NCI-H345 treated with DMSO at 0.1 percent for 48 hours (cell line): ENCODE measurements around the gene VAV2.
"Not testable (repeated sequence)": the region's sequence is repeated elsewhere in the genome, so short reads cannot be mapped to it uniquely, and the experiment has no call there.

Experiments used
- DNase-seq: peaks from one replicate; lab custom pipeline; 2025; ENCODE audit not compliant: unreplicated experiment; lab: John Stamatoyannopoulos, UW

The VAV2 gene

GRCh38 chr9:133777068-133777791, 214.9 kb downstream of the VAV2 start:
- no peak for DNase-seq

DNA sequence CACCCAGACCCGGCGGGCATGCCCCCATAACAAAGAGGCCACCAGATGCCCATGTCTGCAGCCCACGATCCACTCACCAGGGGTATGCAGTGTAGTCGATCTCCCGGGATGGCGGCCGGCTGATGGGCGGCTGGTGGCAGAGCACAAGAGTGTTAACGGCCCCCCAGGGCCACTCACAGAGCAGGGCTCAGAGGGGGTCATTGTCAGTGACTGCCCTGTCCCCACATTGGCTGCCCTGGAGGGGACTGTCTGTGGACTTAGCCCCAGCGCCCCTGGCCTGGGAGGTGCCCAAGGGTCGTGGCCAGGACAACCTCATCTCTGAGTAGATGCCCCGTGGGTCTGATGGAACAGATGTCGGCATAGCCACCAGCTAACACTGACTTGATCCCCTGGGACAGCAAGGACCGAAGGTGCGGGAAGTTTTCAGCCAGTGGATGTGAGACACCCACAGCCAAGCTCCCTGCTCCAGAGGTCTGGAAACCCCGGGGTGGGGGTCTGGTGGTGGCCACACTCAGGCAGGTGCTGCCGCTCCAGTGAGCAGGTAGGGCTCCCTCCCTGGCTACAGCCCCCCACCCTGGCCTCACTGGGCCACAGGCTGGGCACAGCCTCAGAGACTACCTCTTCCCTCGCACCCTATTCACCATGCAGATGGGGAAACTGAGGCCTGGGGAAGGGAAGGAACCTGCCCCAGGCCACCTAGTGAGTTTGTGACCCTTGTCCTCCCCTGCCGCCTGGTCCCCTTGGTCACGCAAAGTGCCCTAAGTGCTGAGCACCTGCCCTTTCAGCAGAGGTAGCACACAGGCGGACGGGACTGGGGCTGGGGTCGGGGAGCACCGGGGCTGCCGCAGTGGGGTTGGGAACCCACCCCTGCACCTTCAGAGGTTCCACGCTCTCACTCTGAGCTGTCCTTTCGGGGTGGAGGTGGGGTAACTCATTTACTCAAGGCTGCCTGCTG, 215.9 kb downstream of the VAV2 start:
- no peak for DNase-seq

DNA sequence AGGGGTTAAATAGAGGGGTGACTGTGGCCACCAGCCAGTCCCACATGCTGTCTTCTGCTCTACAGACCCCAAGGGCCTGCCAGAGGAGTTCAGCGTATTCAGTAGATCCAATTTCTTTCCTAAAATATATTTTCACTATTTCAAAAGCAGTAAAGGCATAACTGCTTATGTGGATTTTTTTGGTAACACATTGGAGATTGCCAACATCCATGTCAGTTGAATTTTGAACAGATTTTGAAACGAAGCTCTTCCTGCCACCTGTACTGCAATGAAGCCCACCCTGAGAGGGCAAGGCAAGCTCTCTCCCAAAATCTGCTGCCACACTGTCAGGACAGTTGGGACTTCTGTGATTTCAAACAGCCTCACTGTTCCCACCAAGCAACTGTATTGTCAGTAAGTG, 216.8 kb downstream of the VAV2 start:
- DNase-seq = no peak

- DNase-seq = no peak
Observed at GRCh38 chr9:133774799-133775198, 217.3 kb downstream of the VAV2 start.

DNA sequence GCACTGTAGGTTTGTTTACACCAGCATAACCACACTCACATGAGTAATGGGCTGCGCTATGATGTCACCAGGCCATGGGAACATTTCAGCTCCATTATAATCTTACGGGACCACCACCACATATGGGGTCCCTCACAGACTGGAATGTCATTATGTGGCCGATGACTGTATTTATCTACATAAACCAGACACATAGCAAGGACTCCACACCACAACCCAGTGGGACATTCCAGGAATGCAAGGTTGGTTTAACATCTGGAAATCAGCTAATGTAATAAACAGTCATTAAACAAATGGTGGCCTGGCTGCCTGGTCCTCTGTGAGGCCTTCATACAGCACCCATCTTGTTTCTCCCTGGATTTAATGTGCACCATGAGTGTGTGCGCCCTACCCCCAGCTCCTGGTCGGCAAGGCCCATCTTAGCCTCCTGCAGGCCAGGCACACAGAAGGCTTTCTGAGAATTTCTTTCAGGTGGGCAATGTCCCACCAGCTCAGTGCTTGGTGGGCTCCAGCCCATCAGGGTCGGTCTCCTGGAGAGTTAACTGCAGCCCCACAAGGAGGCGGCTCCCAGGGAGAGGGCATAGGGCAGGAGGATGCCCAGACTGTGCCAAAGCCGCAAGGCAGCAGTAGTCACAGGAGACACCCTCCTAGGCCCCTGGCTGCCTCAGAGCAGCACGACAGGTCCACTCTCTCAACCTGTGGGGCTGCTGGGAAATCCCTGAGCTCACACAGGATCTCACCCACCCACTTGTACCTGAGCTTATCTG, 218.1 kb downstream of the VAV2 start:
- DNase-seq = no peak

DNA sequence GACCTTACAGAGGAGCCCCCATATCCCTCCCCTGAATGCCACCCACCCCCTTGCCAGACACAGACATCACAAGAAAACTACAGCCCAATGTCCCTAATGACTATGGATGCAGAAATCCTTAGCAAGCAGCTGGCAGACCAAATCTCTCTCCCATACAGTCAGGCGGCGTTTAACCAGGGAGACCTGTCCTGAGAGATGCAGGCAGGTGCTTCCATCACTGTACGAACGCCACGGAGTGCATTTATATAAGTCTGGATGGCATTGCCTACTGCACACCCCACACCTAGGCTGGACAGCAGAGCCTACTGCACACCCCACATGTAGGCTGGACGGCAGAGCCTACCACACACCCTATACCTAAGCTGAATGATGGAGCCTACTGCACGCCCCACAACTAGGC, 219.5 kb downstream of the VAV2 start:
- DNase-seq = no peak

DNA sequence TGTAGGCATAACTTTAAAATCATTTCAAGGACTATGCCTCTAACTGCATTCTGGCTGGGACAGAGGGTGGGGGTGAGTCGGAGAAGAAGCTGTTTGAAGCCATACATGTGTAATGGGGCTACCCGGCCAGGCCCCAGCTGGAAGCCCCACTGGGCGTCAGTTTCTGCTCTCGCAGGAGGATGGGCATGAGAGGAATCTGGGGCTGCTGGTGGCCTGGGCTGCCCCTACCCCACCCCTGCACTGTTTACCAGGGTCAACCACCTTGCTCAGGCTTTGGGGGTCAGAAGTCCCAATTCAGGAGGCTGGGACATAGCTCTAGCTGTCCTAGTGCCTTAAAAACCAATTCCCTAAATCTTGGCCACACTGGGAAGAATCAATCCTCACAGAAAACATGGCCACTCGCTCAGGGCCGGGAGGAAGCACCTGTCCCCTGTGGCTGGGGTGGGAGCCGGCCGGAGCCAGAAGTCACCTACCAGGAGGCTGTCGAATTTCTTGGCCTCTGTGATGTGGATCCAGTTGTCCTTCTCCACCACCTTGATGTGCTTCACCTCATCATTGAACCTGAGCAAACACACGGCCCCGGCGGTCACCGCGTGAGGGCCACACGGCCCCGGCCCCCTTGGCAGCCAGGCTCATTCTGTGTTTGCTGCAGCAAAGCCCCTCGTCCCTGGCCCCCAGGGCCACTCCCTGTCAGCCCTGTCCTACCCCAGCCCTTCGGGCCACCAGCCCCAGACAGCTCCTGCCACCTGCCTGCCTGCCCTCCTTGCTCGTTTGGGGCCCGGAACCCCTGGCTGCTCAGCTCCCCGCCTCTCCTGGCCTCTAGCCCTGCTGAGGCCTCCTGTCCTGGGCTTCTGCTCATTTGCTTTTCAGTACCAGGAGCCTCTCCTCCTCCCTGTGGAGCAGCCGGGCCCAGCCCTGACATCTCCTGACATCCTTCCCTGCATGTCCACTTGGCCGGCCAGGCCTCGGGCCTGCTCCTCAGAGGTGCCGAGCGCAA, 220.3 kb downstream of the VAV2 start:
- no peak for DNase-seq

DNA sequence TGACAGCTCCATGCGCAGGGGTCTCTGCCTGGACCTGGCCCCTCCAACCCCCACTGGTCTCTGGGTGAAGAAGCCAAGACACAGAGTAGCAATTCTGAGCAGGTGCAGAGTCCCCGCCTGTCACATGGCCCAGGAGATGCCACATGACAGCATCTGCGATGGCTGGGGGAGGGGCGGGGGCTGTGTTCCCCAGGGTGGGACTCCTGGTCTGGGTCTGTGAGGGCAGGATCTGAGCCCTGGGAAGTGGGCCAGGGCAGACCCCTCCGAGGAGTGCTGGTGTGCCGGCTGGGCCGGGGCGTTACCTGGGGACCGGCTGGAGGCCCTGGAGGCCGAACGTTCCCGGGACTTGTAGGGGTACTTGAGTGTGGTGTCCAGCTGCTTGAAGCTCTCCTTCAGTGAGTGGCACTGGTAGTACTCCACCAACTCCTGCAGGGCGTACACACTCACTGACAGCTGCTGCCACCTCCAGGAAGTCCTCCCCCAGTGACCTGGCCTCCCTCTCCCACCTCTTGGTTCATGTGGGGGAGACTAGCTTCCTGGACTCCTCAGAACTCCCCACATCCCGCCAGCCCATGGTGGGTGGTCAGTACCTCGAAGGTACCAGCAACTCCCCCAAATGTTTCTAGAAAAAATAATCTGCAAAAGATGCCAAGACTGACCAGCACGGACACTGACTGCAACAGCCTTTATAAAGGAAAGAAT, 221.9 kb downstream of the VAV2 start:
- no peak for DNase-seq

DNA sequence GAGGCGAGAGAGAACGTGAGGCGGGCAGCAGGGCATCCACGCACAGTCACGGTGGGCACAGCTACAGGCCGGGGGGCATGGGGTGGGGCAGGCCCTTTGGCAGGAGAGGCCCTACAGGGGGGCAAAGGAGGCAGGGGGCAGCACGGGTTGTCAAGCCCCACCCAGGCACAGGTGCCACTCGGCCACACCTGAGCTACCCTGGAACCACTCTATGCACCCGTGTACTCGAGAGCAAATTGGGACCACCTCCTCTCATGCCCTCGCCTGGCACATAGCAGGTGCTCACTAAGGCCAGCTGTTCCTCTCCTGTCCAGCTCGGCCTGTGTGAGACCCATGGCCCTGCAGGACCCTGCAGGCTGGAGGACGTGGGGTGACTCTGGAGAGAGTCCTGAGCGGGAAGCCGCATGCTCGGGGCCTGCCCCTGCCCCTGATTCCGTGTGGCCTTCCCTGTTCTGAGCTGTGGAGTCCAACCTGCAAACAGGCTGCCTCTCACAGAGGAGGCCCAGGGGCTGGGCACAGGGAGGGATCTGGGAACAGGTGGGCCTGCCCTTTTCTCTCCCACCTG, 222.5 kb downstream of the VAV2 start:
- DNase-seq = no peak

DNA sequence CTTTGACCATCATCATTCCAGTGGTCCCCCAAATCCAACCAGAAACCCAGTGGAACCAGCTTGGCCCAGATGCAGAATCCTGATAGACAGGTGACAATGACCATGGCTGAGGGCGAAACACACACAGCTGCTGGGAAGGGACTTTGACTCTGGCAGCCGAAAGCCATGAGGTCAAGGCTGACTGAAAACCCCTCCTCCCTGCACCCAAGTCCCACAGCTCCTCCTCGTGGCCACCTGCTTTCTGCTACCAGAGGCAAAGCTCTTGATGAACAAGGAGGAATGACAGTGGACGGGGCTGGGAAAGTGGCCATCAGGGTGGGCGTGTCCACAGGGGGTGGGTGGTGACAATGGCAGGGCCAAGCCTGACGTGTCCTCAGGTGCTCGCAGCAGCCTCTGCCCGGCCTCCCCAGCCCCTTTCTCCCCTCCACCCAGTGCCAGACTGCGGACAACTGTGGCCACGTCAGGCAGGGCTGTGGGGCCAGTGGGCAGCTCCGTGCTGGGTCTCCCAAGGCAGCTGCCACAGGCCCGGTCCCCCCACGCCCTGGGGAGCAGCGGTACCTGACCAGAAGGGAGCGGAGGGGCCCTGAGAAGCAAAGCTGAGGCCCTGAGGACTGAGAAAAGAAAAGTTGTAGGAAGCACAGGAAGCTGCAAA, 223.1 kb downstream of the VAV2 start:
- no peak for DNase-seq

DNA sequence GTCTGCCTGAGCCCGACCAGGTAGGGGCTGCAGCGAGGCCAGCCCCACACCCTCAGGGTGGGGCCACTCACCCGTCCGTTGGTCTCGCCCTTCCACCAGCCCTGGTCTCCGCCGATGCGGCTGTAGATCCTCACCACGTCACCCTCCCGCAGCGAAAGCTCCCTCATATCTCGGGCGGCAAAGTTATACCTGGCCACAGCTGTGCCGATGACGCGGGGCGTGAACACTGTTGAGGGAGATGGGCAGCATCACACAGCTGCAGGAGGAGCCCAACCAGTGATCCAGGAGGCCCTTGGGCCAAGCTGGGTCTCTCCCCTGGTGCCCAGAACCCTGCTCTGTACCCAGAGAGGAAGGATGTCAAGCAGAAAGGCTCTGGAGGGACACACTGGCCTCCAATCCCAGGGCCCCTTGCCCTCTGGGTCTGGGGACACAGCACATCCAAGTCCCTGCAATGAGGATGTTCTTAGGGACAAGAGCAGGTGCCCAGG, 223.7 kb downstream of the VAV2 start:
- DNase-seq = no peak

DNA sequence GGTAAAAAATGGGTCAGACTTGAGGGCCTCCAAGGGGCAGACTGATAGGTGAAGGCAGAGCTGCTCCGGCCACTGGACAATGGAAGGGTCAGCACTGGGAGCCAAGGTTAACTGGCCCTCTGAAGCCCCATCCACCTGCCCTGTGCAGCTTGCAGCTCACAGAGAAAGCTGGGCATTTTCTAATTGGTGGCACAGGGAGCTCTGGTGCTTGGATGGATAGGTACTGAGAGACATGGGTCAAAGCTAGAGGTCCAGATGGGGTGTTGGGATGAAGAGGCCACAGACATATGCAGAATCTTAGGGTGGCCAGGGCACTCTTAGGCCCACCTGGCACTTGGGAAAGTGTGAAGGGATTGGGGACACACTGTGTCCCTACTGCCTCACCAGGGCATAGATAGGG, 224.5 kb downstream of the VAV2 start:
- DNase-seq = no peak

DNA sequence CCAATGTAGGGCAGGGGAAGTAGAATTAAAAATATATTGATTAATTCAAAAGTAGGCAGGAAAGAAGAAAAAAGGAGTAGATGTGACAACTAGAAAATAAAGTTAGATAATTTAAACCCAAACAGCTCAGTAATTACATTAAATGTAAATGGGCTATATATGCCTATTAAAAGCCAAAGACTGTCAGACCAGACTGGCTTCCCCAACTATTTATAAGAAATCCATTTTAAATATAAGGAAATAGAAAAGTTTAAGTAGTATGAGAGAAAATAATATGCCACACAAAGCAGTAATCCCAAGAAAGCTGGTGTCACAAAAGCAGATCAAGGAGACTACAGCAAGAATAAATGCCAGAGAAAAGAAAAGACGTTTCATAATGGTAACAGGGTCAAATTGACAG, 225.1 kb downstream of the VAV2 start:
- no peak for DNase-seq

GRCh38 chr9:133766234-133766633, 225.9 kb downstream of the VAV2 start:
- DNase-seq = not testable (repeated sequence)

DNA sequence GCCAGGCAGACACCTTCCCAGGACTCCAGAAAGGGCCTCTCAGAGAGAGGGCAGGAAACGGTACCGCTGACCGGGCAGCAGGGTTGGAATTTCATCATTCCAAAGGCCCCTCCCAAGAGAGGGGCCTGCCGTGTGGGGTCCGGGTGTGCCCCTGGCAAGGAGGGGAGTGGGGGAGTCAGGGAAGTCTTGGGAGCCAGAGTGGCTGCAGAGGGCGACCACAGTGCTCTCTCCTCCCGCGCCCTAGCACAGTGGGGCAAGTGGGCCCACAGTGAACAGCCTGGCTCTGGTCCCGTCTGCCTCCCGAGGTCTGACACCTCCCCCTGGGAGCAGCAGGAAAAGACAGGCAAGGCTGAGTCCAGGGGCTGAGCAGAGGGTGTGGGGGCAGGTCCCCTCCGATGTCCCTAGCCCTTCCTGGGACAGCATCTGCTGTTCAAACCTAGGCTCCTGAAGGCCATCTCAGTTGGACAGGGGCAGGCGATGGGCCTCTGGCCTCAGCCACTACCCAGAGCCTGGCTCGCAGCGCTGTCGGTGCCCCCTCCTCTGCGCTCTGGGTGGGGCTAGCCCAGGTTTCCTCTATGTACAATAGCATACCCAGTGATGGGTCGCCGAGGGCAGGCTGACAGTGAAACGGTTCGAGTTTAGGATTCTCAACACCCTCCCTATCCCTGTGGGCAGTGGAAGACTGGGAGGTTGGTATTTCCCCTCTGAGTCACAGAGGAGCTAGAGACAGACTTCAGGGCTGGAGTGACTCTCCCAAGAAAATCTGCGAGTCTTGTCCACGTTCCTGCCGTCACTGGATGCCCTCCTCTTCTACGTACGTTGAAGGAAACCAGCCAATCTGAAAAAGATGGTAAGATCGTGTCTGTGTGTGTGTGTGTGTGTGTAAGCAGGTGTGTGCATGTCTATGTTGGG, 228.6 kb downstream of the VAV2 start:
- no peak for DNase-seq

DNA sequence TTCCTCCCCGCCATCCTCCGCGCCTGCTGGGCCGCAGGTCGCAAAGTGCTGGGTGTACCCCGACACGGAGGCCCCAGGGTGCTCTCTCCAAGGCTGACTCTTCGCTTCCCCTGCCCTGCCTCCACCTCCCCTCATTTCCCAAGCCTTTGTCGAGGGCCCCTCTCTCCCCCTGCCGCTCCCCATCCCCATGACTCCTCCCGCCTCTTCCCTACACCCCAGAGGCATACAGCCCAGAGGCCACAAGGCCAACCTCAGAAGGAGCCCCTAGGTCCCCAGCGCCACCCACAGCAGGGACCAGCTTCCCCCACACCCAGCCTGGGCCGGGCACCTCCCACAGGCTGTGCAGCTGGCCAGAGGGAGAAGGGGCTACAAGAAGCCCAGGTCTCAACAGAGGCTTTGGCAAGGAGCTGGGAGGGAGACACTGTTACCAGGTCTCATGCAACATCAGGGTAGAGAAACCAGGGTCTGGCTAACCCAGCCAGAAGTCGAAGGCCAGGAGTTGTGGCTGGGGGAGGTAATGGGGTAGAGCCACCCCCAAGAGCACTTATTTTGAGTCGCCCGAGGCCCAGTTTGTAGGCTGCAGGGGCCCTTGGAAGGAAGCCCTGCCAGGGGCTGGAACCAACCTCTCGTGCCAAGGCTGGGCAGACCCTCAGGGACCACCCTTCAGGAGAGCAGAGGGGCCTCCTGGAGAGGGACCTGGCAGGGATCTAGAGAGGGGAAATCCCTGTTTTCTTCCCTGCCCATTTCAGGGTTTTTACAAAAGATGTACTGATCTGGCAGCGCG, 229.4 kb downstream of the VAV2 start:
- no peak for DNase-seq
